Retinal pigment epithelial cell (primary cell): ENCODE data around the gene PROC.

Experiments used
- DNase-seq: peaks from one replicate; pipeline ENCODE4 v3.0.0-alpha.2; 2010; ENCODE audit warnings: low read depth
- H3K4me3 ChIP-seq: 2 replicates; pipeline ENCODE4 v1.5.1; 2011; ENCODE audit warnings: mild to moderate bottlenecking, low read length, control low read depth, moderate library complexity
- TF ChIP-seq, protein P1 (sequence below): conservative IDR thresholded peaks from 2 replicates; pipeline ENCODE4 v1.5.1; 2011; ENCODE audit warnings: low read depth, low read length, control low read depth, inconsistent platforms

PROC gene

DNA sequence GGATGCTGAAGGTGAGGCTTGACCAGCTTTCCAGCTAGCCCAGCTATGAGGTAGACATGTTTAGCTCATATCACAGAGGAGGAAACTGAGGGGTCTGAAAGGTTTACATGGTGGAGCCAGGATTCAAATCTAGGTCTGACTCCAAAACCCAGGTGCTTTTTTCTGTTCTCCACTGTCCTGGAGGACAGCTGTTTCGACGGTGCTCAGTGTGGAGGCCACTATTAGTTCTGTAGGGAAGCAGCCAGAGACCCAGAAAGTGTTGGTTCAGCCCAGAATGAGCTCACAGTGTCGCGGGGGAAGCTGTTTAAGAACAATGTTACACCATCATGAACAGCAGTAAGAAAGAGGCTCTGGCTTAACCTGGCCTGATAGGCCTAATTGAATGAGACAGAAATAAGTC lies 11.1 kb downstream of the PROC start:
- DNase-seq = no peak
- TF ChIP-seq, protein P1, sequence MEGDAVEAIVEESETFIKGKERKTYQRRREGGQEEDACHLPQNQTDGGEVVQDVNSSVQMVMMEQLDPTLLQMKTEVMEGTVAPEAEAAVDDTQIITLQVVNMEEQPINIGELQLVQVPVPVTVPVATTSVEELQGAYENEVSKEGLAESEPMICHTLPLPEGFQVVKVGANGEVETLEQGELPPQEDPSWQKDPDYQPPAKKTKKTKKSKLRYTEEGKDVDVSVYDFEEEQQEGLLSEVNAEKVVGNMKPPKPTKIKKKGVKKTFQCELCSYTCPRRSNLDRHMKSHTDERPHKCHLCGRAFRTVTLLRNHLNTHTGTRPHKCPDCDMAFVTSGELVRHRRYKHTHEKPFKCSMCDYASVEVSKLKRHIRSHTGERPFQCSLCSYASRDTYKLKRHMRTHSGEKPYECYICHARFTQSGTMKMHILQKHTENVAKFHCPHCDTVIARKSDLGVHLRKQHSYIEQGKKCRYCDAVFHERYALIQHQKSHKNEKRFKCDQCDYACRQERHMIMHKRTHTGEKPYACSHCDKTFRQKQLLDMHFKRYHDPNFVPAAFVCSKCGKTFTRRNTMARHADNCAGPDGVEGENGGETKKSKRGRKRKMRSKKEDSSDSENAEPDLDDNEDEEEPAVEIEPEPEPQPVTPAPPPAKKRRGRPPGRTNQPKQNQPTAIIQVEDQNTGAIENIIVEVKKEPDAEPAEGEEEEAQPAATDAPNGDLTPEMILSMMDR = no peak
- H3K4me3 ChIP-seq = no peak overlapping the region

DNA sequence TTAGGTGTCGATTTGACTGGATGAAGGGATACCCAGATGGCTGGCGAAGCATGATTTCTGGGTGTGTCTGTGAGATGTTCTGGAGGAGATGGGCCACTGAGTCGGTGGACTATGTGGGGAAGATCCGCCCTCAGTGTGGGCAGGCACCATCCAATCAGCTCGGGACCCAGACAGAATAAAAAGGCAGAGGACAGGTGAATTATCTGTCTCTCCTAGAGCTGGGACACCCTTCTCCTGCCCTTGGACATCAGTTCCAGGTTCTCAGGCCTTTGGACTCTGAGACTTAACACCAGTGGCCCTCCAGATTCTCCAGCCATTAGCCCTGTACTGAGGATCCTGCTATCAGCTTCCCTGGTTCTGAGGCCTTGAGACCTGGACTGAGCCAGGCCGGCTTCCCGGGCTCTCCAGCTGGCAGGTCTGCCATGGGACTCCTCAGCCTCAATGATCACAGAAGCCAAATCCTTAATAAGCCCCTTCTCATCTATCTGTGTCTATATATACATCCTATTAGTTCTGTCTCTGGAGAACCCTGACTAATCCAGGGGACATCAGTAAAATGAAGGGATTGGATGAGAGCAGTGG lies 11.7 kb downstream of the PROC start:
- no peak overlapping the region for H3K4me3 ChIP-seq
- TF ChIP-seq, protein P1 = no peak
- DNase-seq = no peak

DNA sequence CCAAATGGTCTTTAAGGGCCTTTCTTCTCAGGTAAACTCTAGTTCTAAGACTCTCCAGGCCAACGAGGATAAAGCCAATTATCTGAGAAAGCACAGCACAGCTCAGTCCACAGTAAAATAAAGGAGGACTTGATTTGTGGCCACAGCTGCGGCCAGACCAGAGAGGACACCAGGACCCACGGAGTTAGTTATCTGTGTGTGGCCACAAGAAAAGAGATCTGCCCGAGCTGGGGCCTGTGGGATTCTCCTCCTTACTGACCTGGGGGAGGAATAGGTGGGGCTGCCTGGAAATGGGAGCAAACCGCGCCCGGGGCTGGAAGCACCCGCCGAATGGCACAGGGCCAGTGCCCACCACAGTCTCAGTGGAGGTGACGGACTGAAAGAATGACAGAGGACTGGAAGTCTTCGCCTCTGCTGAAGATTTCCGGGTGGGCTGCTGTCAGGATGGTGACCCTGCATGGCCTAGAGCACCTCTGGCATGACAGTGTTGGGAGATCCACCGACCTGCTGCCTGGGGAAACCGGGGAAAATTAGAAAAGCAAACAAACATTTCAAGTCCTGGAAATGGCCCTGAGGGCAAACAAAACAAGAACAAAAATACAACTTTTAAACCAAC lies 13.3 kb downstream of the PROC start:
- no peak for DNase-seq
- TF ChIP-seq, protein P1 = no peak
- H3K4me3 ChIP-seq = no peak overlapping the region

DNA sequence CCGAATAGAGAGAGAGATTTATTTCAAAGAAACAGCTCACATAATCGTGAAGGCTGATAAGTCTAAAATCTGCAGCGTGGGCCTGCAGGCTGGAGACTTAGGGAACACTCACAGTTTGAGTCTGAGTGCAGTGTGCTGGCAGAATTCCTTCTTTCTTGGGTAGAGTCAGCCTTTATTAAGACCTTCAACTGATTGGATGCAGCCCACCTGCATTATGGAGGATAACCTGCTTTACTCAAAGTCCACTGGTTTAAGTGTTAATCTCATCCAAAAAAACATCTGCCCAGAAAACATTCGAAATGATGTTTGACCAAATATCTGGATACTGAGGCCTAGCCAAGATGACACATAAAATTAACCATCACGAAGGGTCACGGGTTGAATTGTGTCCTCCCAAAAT lies 16.3 kb downstream of the PROC start:
- no peak for DNase-seq
- no peak overlapping the region for H3K4me3 ChIP-seq
- TF ChIP-seq, protein P1 = no peak

DNA sequence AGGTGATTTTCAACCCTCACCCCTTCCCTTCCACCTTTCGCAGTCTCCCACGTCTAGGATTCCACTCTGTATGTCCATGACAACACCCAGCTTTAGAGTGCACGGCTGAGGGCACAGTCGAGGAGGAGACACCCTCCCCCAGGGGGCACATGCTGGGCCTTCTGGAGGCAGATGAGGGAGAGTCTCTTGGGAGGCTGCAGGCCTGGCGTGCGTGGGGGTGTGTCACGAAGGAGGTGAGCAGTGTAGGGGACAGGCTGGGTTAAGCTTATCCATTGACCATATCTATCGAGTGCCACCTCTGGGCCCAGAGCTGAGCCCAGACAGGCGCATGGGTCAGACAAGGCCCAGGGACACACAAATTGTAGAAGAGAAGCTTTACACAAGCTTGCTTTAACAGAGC lies 18.8 kb downstream of the PROC start:
- H3K4me3 ChIP-seq = no peak overlapping the region
- DNase-seq = no peak
- TF ChIP-seq, protein P1 = no peak

DNA sequence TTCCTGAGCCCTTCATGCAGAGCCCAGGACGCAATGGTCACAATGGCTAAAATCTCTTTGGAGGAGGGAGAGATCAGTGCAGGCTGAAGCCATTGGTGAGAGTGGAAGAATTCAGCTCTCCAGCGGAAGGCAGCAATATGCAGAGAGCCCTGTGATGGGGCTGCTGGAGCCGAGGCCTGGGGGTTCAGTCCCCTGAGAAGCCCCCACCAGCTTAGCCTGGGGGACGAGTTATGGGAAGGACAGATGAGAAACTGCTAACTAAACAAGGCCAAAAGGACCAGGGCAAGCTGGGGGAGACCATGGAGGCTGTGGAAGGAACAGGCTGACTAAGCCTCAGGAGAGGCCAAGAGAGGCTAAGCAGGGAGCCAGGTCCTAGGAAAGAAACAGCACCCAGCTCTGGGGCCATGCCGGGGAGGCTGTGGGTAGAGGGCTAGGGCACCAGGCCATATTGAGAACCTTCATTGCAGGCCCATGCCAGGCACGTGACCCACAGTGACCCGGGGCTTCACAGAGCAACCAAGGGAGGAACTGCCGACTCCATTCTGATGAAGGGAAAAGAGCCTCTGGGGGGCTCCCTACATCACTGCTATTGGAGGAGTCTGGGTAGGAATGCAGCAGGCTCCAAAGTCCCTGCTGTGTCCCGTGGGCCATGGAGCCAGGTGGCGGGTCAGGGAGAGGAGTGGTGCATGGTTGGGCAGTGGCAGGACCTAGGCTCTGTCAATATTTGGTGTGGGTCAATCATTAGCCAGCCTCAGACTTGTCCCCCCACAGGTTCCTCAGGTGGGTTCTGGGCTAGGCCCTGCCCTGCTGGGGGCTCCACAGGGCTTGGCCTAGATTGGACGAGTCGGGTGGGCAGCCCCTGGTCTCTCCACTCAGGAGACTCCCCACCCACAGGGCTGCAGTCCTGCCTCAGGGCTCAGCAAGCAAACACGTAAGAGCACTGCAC lies 19.8 kb downstream of the PROC start:
- TF ChIP-seq, protein P1 = no peak
- no peak overlapping the region for H3K4me3 ChIP-seq
- no peak for DNase-seq
